Astrocyte (in vitro differentiated cells and primary cell): ENCODE results near the gene CTNNB1. TPM values are rescaled to one million over a fixed set of nuclear protein-coding genes. Genes with fewer than 3 reads are reported as not detected.

Experiments
- DNase-seq: peaks from one replicate; pipeline ENCODE4 v3.0.0-alpha.2; 2010; ENCODE audit warnings: low read depth
- FAIRE-seq: peaks from 2 replicates; lab custom pipeline; 2011; peaks lifted over from hg19 to GRCh38; lab: Jason Lieb, UNC
- H2AFZ ChIP-seq: 2 replicates; pipeline ENCODE4 v1.6.0; 2012; ENCODE audit warnings: low read depth, low read length, inconsistent platforms
- H3K27ac ChIP-seq: 2 replicates; pipeline ENCODE4 v1.5.1; 2011; ENCODE audit warnings: low read depth, low read length, inconsistent platforms
- H3K27me3 ChIP-seq: 2 replicates; pipeline ENCODE4 v1.6.0; 2011; ENCODE audit warnings: low read length, inconsistent platforms; ENCODE audit not compliant: insufficient read depth
- H3K36me3 ChIP-seq: 2 replicates; pipeline ENCODE4 v1.5.1; 2011; ENCODE audit warnings: low read length, inconsistent platforms; ENCODE audit not compliant: insufficient read depth
- H3K4me1 ChIP-seq: 2 replicates; pipeline ENCODE4 v1.5.1; 2011; ENCODE audit warnings: low read length, inconsistent platforms; ENCODE audit not compliant: insufficient read depth
- H3K4me2 ChIP-seq: 2 replicates; pipeline ENCODE4 v1.6.0; 2012; ENCODE audit warnings: low read length, inconsistent platforms
- H3K4me3 ChIP-seq: 2 replicates; pipeline ENCODE4 v1.5.1; 2011; ENCODE audit warnings: low read depth, mild to moderate bottlenecking, low read length, inconsistent platforms; ENCODE audit not compliant: insufficient read depth
- H3K79me2 ChIP-seq: 2 replicates; pipeline ENCODE4 v1.6.0; 2012; ENCODE audit warnings: mild to moderate bottlenecking, low read length, inconsistent platforms; ENCODE audit not compliant: insufficient read depth
- H3K9ac ChIP-seq: 2 replicates; pipeline ENCODE4 v1.6.0; 2012; ENCODE audit warnings: mild to moderate bottlenecking, low read length, inconsistent platforms
- H3K9me3 ChIP-seq: 2 replicates; pipeline ENCODE4 v1.5.1; 2012; ENCODE audit warnings: low read depth, mild to moderate bottlenecking, low read length, inconsistent platforms; ENCODE audit not compliant: insufficient read depth
- H4K20me1 ChIP-seq: 2 replicates; pipeline ENCODE4 v1.6.0; 2012; ENCODE audit warnings: low read length, inconsistent platforms; ENCODE audit not compliant: insufficient read depth
- H3K27ac Mint-ChIP-seq: one replicate; pipeline ENCODE4 v1.8.0; 2021; ENCODE audit warnings: mild to moderate bottlenecking, mixed read lengths; ENCODE audit not compliant: unreplicated experiment
- H3K27me3 Mint-ChIP-seq: one replicate; pipeline ENCODE4 v1.8.0; 2021; ENCODE audit warnings: low read depth, mixed read lengths; ENCODE audit not compliant: unreplicated experiment
- H3K36me3 Mint-ChIP-seq: one replicate; pipeline ENCODE4 v1.8.0; 2021; ENCODE audit warnings: low read depth, mixed read lengths; ENCODE audit not compliant: unreplicated experiment
- H3K4me1 Mint-ChIP-seq: one replicate; pipeline ENCODE4 v1.8.0; 2021; ENCODE audit warnings: low read depth, mixed read lengths; ENCODE audit not compliant: unreplicated experiment
- H3K4me3 Mint-ChIP-seq: one replicate; pipeline ENCODE4 v1.8.0; 2021; ENCODE audit warnings: mild to moderate bottlenecking, moderate library complexity, mixed read lengths; ENCODE audit not compliant: unreplicated experiment
- H3K9me3 Mint-ChIP-seq: one replicate; pipeline ENCODE4 v1.8.0; 2021; ENCODE audit warnings: mild to moderate bottlenecking, mixed read lengths; ENCODE audit not compliant: unreplicated experiment
- EZH2 ChIP-seq: IDR thresholded peaks from 2 replicates; pipeline ENCODE4 v1.6.1; 2012; ENCODE audit warnings: mild to moderate bottlenecking, low read length, inconsistent platforms; ENCODE audit not compliant: insufficient read depth
- total RNA-seq: library from RNA; stranded (reverse); gene quantifications from 2 replicates; pipeline ENCODE4 v1.2.1, GENCODE V29; 2021
- TF ChIP-seq, protein P1 (sequence below): IDR thresholded peaks from 2 replicates; pipeline ENCODE4 v1.5.1; 2011; ENCODE audit warnings: low read depth, mild to moderate bottlenecking, inconsistent platforms, low read length, moderate library complexity; ENCODE audit not compliant: insufficient read depth

The CTNNB1 gene
- total RNA-seq, 1 donor from 2014 or later, result 656 TPM

DNA sequence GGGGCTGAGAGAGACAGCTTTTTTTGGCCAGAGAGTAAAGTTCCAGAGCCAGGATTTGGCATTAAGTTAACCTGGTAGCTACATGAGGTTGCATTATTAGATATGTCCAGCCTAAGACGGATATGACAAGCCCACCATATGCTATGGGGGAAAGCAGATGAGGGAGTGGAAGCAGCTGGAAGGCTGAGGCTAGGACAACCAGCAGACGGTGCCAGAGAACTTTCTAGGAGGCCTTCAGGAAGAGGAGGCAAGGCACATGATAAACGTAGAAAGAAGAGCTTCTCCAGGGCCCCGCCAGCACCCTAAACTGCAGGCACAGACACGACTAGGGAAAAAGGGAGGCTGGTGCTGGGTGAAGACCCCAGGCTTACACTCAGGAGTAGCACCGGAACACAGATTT is 87.0 kb downstream of the CTNNB1 start:
- Mint-ChIP-seq H3K36me3 (no peaks in the 10 kb centered on the region), H3K4me1 (no peaks in the 10 kb centered on the region), H3K9me3 (peaks cover 17% of the 10 kb centered on the region), H3K4me3 (no peak overlapping the region), H3K27me3 (peaks cover 3% of the 10 kb centered on the region), H3K27ac (no peak overlapping the region)
- DNase-seq, result no peak
- H2AFZ ChIP-seq, result no peak overlapping the region
- H3K27ac ChIP-seq, result no peak overlapping the region
- TF ChIP-seq, protein P1, sequence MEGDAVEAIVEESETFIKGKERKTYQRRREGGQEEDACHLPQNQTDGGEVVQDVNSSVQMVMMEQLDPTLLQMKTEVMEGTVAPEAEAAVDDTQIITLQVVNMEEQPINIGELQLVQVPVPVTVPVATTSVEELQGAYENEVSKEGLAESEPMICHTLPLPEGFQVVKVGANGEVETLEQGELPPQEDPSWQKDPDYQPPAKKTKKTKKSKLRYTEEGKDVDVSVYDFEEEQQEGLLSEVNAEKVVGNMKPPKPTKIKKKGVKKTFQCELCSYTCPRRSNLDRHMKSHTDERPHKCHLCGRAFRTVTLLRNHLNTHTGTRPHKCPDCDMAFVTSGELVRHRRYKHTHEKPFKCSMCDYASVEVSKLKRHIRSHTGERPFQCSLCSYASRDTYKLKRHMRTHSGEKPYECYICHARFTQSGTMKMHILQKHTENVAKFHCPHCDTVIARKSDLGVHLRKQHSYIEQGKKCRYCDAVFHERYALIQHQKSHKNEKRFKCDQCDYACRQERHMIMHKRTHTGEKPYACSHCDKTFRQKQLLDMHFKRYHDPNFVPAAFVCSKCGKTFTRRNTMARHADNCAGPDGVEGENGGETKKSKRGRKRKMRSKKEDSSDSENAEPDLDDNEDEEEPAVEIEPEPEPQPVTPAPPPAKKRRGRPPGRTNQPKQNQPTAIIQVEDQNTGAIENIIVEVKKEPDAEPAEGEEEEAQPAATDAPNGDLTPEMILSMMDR, result no peak
- TF ChIP-seq EZH2, result no peak
- no peaks in the 10 kb centered on the region for H3K4me1 ChIP-seq
- no peaks in the 10 kb centered on the region for H4K20me1 ChIP-seq
- H3K4me2 ChIP-seq, result no peak overlapping the region
- H3K27me3 ChIP-seq, result no peaks in the 10 kb centered on the region
- no peaks in the 10 kb centered on the region for H3K79me2 ChIP-seq
- H3K4me3 ChIP-seq, result no peak overlapping the region
- FAIRE-seq, result no peak
- H3K36me3 ChIP-seq, result no peaks in the 10 kb centered on the region
- no peak overlapping the region for H3K9ac ChIP-seq
- no peaks in the 10 kb centered on the region for H3K9me3 ChIP-seq

DNA sequence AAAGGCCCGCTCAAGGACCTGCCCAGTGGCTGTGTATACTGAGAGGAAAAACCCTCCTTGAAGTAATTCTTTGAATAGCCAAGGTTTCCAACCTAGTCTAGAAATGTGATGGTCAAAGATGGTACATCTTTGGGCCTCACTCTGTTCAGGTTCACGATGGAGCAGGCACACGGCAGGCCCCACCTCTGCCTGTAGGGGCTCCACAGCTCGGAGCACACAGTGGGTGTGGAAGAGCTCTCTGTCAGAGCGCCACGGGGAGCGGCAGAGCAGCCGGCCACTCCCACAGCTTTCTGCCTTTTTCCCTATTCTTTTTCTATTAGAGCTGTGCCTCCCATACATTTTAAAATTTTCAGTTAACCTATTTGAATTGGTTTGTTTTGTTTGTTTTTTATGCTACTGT is 89.5 kb downstream of the CTNNB1 start:
- Mint-ChIP-seq H3K4me3 (no peak overlapping the region), H3K9me3 (peaks cover 9% of the 10 kb centered on the region), H3K27ac (no peak overlapping the region), H3K36me3 (peaks cover 2% of the 10 kb centered on the region), H3K4me1 (peaks cover 2% of the 10 kb centered on the region), H3K27me3 (peaks cover 3% of the 10 kb centered on the region)
- Histone ChIP-seq H3K79me2 (no peaks in the 10 kb centered on the region), H3K4me1 (no peaks in the 10 kb centered on the region), H2AFZ (no peak overlapping the region), H3K9ac (no peak overlapping the region), H3K36me3 (no peaks in the 10 kb centered on the region), H3K9me3 (no peaks in the 10 kb centered on the region), H3K27me3 (no peaks in the 10 kb centered on the region), H3K4me3 (no peak overlapping the region), H4K20me1 (no peaks in the 10 kb centered on the region), H3K27ac (no peak overlapping the region), H3K4me2 (no peak overlapping the region)
- TF ChIP-seq EZH2, result no peak
- TF ChIP-seq, protein P1, result no peak
- DNase-seq, result no peak
- no peak for FAIRE-seq
